GM12878 (cell line): ENCODE measurements around the gene CNST. TPM values are rescaled to one million over a fixed set of nuclear protein-coding genes. Genes with fewer than 3 reads are reported as not detected.

ENCODE experiments used
- ATAC-seq: fragments of 200-7000 bp; cut with Tn5 transposase; 3 replicates; pipeline ENCODE4 v1.9.1; 2020; ENCODE audit warnings: mild to moderate bottlenecking, moderate library complexity
- BruUV-seq: library from RNA; stranded (reverse); fragments of 400-500 nt; replicated peaks from 2 replicates; lab custom pipeline; 2021; lab: Mats Ljungman, UMichigan
- CTCF ChIA-PET: fragments of 300-600 bp; sonication (Branson Sonifier 250); formaldehyde crosslinking; extraction: SDS; loops from one replicate; lab custom pipeline; 2021; ENCODE audit warnings: inconsistent platforms; lab: Yijun Ruan, JAX
- POLR2A ChIA-PET: fragments of 350-600 bp; formaldehyde crosslinking; extraction: SDS; loops from one replicate; lab custom pipeline; 2021; ENCODE audit warnings: inconsistent platforms; lab: Charles Lee
- RAD21 ChIA-PET: fragments of 300-600 bp; sonication (Branson Sonifier 250); formaldehyde crosslinking; loops from one replicate; lab custom pipeline; 2023; ENCODE audit warnings: antibody characterized with exemption; ENCODE audit not compliant: unreplicated experiment; lab: Charles Lee
- SMC1A ChIA-PET: fragments of 300-600 bp; sonication (Branson Sonifier 250); formaldehyde crosslinking; loops from one replicate; lab custom pipeline; 2023; ENCODE audit not compliant: unreplicated experiment, uncharacterized antibody; lab: Charles Lee
- DNase-seq: peaks from one replicate; pipeline ENCODE4 v3.0.0-alpha.2; 2011; ENCODE audit warnings: low read depth, low spot score
- FAIRE-seq: peaks from 3 replicates; lab custom pipeline; 2011; peaks lifted over from hg19 to GRCh38; lab: Jason Lieb, UNC
- H2AFZ ChIP-seq: 2 replicates; pipeline ENCODE4 v1.6.0; 2011; ENCODE audit warnings: low read depth, low read length, control low read depth; ENCODE audit not compliant: control insufficient read depth
- H3K27ac ChIP-seq: 2 replicates; pipeline ENCODE4 v1.5.1; 2011; ENCODE audit warnings: control low read depth; ENCODE audit not compliant: control insufficient read depth, insufficient read depth
- H3K27me3 ChIP-seq, 2 experiments: replicated peaks in 1 of 2; 2 replicates each; pipeline versions ENCODE4 v1.6.0 to v1.6.1; 2011; ENCODE audit warnings: low read length in 1 of 2; ENCODE audit not compliant: control insufficient read depth in 2 of 2, insufficient read depth in 2 of 2
- H3K36me3 ChIP-seq, 2 experiments: 2 replicates each; pipeline ENCODE4 v1.5.1; 2011; ENCODE audit warnings: low read length in 1 of 2; ENCODE audit not compliant: control insufficient read depth in 2 of 2, insufficient read depth in 2 of 2
- H3K4me1 ChIP-seq: 2 replicates; pipeline ENCODE4 v1.6.1; 2011; ENCODE audit warnings: mild to moderate bottlenecking, low read length, moderate library complexity, mixed read lengths; ENCODE audit not compliant: control insufficient read depth, insufficient read depth
- H3K4me2 ChIP-seq: 2 replicates; pipeline ENCODE4 v1.6.0; 2011; ENCODE audit warnings: control low read depth; ENCODE audit not compliant: control insufficient read depth, insufficient read depth
- H3K4me3 ChIP-seq: fragments of 200-600 bp; sonication (generic); 2 replicates; pipeline ENCODE4 v1.5.1; 2016
- H3K79me2 ChIP-seq: 2 replicates; pipeline ENCODE4 v1.6.0; 2011; ENCODE audit warnings: low read length; ENCODE audit not compliant: control insufficient read depth, insufficient read depth
- H3K9ac ChIP-seq: 2 replicates; pipeline ENCODE4 v1.8.0; 2011; ENCODE audit warnings: low read length, control low read depth, mixed read lengths; ENCODE audit not compliant: control insufficient read depth, insufficient read depth
- H3K9me3 ChIP-seq: replicated peaks from 3 replicates; pipeline ENCODE4 v1.5.1; 2011; ENCODE audit warnings: mild to moderate bottlenecking, low read length; ENCODE audit not compliant: control insufficient read depth, insufficient read depth
- H4K20me1 ChIP-seq: 2 replicates; pipeline ENCODE4 v1.6.0; 2011; ENCODE audit not compliant: control insufficient read depth, insufficient read depth
- FOS ChIP-seq: IDR thresholded peaks from 3 replicates; pipeline ENCODE4 v1.6.1; 2011; ENCODE audit warnings: borderline replicate concordance; ENCODE audit not compliant: insufficient read length; ENCODE audit errors: extremely low read depth
- IKZF2 ChIP-seq, 2 experiments: fragments of 450-650 bp; IDR thresholded peaks; 2 replicates each; pipeline ENCODE4 v1.6.1; 2017; ENCODE audit warnings: mild to moderate bottlenecking in 2 of 2, moderate library complexity in 2 of 2
- NFYB ChIP-seq: IDR thresholded peaks from 2 replicates; pipeline ENCODE4 v1.6.1; 2011; ENCODE audit warnings: low read depth, mild to moderate bottlenecking, low read length, improper control_type of control experiment, moderate library complexity; ENCODE audit not compliant: insufficient read depth
- NR2C1 ChIP-seq: fragments of 450-650 bp; IDR thresholded peaks from 2 replicates; pipeline ENCODE4 v1.6.1; 2017; ENCODE audit warnings: antibody characterized with exemption, mild to moderate bottlenecking, moderate library complexity
- NRF1 ChIP-seq: conservative IDR thresholded peaks from 2 replicates; pipeline ENCODE4 v1.6.1; 2011; ENCODE audit warnings: mild to moderate bottlenecking, low read depth, low read length, improper control_type of control experiment
- POLR2AphosphoS2 ChIP-seq: IDR thresholded peaks from 2 replicates; pipeline ENCODE4 v1.6.1; 2011; ENCODE audit warnings: low read depth, mild to moderate bottlenecking, low read length, improper control_type of control experiment, moderate library complexity
- POLR2AphosphoS5 ChIP-seq: IDR thresholded peaks from 2 replicates; pipeline ENCODE4 v1.6.1; 2011; ENCODE audit warnings: mild to moderate bottlenecking, low read length, inconsistent platforms
- RUNX3 ChIP-seq: IDR thresholded peaks from 2 replicates; pipeline ENCODE4 v1.6.1; 2012; ENCODE audit warnings: low read length, inconsistent platforms
- SMAD1 ChIP-seq: fragments of 450-650 bp; IDR thresholded peaks from 2 replicates; pipeline ENCODE4 v1.6.1; 2018; ENCODE audit warnings: mild to moderate bottlenecking, low read depth; ENCODE audit not compliant: partially characterized antibody
- YBX1 ChIP-seq: fragments of 450-650 bp; IDR thresholded peaks from 2 replicates; pipeline ENCODE4 v1.6.1; 2016; ENCODE audit warnings: antibody characterized with exemption
- WGBS: methylation state at CpG from one replicate; pipeline ENCODE4 v1.1.6; 2016; ENCODE audit warnings: low lambda C conversion rate; ENCODE audit not compliant: insufficient replicate concordance, insufficient coverage; ENCODE audit errors: missing lambda C conversion rate; 5-methylcytosine and 5-hydroxymethylcytosine counted together
- in situ Hi-C: fragments of 300-500 bp; cut with MboI; formaldehyde crosslinking; loops from 9 replicates; pipeline ENCODE4 v1.14.3; 2018; ENCODE audit warnings: mixed read lengths
- intact Hi-C: fragments of 100-400 bp; cut with micrococcal nuclease; formaldehyde crosslinking; loops from one replicate; pipeline ENCODE4 v1.14.2; 2022; ENCODE audit not compliant: unreplicated experiment
- polyA plus RNA-seq, 11 experiments: library from polyadenylated mRNA; depleted of rRNA in 4 of 11; unstranded in 6 of 11; stranded (reverse) in 5 of 11; fragments of >200 nt; fragmentation: Nextera tagmentation in 4 of 11; fragmentation: Illumina TruSeq in 1 of 11; extraction: Ambion mirVana in 4 of 11; extraction: Trizol in 1 of 11; gene quantifications; 1 replicate in 1 of 11; 2 replicates in 10 of 11; pipeline versions ENCODE4 v1.2.1 to v1.2.3, GENCODE V29; 2011 to 2016; ENCODE audit warnings: inconsistent platforms in 2 of 11, missing spikeins in 2 of 11, low read depth in 1 of 11
- total RNA-seq, 4 experiments: library from RNA; depleted of rRNA in 3 of 4; stranded (reverse); fragments of >200 nt in 3 of 4; fragmentation: Illumina TruSeq in 1 of 4; extraction: Trizol in 1 of 4; gene quantifications; 2 replicates each; pipeline versions ENCODE4 v1.2.1 to v1.2.3, GENCODE V29; 2013 to 2021
- TF ChIP-seq, protein P1 (sequence below): IDR thresholded peaks from 2 replicates; pipeline ENCODE4 v1.6.1; 2012; ENCODE audit warnings: low read depth, low read length, improper control_type of control experiment
- TF ChIP-seq, protein P2 (sequence below): fragments of 450-650 bp; IDR thresholded peaks from 2 replicates; pipeline ENCODE4 v1.6.1; 2017; ENCODE audit warnings: mild to moderate bottlenecking

The CNST gene
- total and polyA plus RNA-seq, 10 of the 15 experiments (the other 5 are each of a cell fraction or from before 2014, with no cell fraction given), result 4.8 to 16.2 (median 12.3) TPM

DNA sequence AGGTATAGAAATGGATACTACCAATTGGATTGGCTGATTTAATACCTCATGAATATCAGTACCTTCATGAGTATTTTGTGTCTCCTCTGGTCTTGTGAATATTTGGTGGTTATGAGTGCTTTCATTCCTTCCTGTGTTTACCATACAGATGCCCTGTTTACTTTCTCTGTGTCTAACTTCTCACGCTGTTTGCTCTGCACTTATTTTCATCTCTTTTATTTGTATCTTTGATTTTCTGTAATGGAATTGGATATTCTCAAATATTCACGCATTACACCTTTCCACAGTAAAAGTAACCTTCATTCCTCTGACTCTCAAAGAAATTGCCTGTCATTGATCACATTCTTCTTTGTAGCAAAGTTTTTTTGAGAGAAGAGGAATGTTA, 16.8 kb downstream of the CNST start:
- no peak overlapping the region for H3K4me2 ChIP-seq
- no peak for FAIRE-seq
- H4K20me1 ChIP-seq, result no peaks in the 10 kb centered on the region
- H3K9me3 ChIP-seq, result no peaks in the 10 kb centered on the region
- CTCF ChIA-PET, result interaction anchor here (1.6 kb wide), 1 partner anchor 9 kb away, joined by 3 read pairs; no protein-coding TSS in a partner anchor
- in situ Hi-C loops, result no loop called here
- H3K4me1 ChIP-seq, result peaks cover 12% of the 10 kb centered on the region
- H3K4me3 ChIP-seq, result no peak overlapping the region
- intact Hi-C loops, result no loop called here
- peaks cover 2 to 7% of the 10 kb centered on the region in 2 experiments; a peak in 3 of 4 replicates for H3K36me3 ChIP-seq
- SMC1A ChIA-PET, result no interaction called here
- H3K27me3 ChIP-seq, result no peaks in the 10 kb centered on the region
- BruUV-seq, result no TSS peak
- no peak for ATAC-seq
- TF ChIP-seq POLR2AphosphoS5 (no peak), POLR2AphosphoS2 (no peak), RUNX3 (no peak), YBX1 (no peak), IKZF2 (IDR thresholded peaks at IDR 0.05) (no peak), NRF1 (no peak), NR2C1 (no peak), FOS (no peak), NFYB (no peak), SMAD1 (no peak)
- TF ChIP-seq, protein P1, sequence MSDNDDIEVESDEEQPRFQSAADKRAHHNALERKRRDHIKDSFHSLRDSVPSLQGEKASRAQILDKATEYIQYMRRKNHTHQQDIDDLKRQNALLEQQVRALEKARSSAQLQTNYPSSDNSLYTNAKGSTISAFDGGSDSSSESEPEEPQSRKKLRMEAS, result no peak
- TF ChIP-seq, protein P2, sequence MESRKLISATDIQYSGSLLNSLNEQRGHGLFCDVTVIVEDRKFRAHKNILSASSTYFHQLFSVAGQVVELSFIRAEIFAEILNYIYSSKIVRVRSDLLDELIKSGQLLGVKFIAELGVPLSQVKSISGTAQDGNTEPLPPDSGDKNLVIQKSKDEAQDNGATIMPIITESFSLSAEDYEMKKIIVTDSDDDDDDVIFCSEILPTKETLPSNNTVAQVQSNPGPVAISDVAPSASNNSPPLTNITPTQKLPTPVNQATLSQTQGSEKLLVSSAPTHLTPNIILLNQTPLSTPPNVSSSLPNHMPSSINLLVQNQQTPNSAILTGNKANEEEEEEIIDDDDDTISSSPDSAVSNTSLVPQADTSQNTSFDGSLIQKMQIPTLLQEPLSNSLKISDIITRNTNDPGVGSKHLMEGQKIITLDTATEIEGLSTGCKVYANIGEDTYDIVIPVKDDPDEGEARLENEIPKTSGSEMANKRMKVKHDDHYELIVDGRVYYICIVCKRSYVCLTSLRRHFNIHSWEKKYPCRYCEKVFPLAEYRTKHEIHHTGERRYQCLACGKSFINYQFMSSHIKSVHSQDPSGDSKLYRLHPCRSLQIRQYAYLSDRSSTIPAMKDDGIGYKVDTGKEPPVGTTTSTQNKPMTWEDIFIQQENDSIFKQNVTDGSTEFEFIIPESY, result no peak
- no peak overlapping the region for H3K9ac ChIP-seq
- peaks cover 29% of the 10 kb centered on the region for H3K79me2 ChIP-seq
- RAD21 ChIA-PET, result no interaction called here
- no peak overlapping the region; the same call in 1 of the 2 replicates for H3K27ac ChIP-seq
- POLR2A ChIA-PET, result no interaction called here
- WGBS, result 95% methylated on average over 2 of the region's 2 CpGs
- DNase-seq, result no peak
- H2AFZ ChIP-seq, result no peak overlapping the region
